OCI-LY7 (cell line): ENCODE data around the gene RUVBL2.

Experiments used
- EZH2phosphoT487 ChIP-seq: fragments of 200-600 bp; sonication (generic); IDR thresholded peaks from 2 replicates; pipeline ENCODE4 v1.6.1; 2018; ENCODE audit warnings: low read depth, borderline replicate concordance, mild to moderate bottlenecking, mixed run types, antibody characterized with exemption, low read length, moderate library complexity, mixed read lengths
- TF ChIP-seq, protein P1 (sequence below): fragments of 200-600 bp; sonication (generic); conservative IDR thresholded peaks from 2 replicates; pipeline ENCODE4 v1.5.1; 2014; ENCODE audit warnings: mild to moderate bottlenecking, antibody characterized with exemption, low read length, moderate library complexity, mixed read lengths

DNA sequence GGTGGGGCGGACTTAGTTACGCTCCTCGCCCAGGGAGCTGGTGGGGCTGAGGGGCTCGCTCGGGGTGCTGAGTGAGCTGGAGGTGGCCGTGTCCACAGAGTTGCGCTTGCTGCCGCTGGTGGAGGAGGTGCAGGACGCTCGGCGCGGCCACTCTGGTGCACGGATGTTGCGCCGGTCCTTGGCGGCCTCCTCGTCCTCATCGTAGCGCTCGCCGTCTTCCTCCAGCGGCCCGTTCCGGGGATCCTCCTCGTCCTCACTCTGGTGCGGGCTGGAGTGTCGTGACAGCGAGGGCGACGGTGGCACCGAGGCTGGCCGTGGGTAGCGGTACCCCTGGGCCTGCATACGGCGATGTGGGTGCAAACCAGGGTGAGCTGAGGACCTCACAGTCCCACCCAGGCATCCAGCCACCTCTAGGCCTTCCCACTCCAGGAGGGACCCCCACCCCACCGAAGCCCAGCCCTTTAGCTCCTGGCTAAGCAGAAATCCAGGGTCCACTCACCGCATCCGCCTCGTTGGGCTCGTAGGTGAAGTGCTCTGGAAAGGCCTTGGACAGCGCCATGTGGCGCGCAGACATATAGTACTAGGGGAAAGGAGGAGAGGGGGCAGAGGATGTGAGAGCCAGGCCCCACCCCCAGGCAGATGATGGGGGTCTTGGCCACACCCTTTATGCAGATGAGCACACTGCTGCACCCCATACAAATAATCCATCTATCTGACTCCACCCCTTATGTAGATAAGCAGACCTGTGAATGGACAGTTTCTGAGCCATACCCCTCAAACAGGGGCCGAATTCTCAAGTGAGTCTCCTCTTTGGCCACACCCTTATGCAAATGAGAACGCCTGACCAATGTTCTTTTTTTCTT, 24.2 kb upstream of the RUVBL2 start:
- TF ChIP-seq, protein P1, sequence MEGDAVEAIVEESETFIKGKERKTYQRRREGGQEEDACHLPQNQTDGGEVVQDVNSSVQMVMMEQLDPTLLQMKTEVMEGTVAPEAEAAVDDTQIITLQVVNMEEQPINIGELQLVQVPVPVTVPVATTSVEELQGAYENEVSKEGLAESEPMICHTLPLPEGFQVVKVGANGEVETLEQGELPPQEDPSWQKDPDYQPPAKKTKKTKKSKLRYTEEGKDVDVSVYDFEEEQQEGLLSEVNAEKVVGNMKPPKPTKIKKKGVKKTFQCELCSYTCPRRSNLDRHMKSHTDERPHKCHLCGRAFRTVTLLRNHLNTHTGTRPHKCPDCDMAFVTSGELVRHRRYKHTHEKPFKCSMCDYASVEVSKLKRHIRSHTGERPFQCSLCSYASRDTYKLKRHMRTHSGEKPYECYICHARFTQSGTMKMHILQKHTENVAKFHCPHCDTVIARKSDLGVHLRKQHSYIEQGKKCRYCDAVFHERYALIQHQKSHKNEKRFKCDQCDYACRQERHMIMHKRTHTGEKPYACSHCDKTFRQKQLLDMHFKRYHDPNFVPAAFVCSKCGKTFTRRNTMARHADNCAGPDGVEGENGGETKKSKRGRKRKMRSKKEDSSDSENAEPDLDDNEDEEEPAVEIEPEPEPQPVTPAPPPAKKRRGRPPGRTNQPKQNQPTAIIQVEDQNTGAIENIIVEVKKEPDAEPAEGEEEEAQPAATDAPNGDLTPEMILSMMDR: no peak
- TF ChIP-seq EZH2phosphoT487: no peak
